GM12801 (cell line): ENCODE data around the gene MED13L.

Experiments used
- CTCF ChIP-seq: IDR thresholded peaks from one replicate; pipeline ENCODE4 v1.5.1; 2011; ENCODE audit warnings: control low read depth; ENCODE audit not compliant: insufficient read length; ENCODE audit errors: extremely low read depth

The MED13L gene

GRCh38 chr12:116210762-116211161 is 66.7 kb downstream of the MED13L start:
- no peak for TF ChIP-seq CTCF

GRCh38 chr12:116210131-116210530 is 67.4 kb downstream of the MED13L start:
- TF ChIP-seq CTCF: no peak

GRCh38 chr12:116209503-116209902 is 68.0 kb downstream of the MED13L start:
- TF ChIP-seq CTCF: no peak

- no peak for TF ChIP-seq CTCF
These were observed 70.2 kb downstream of the MED13L start for GRCh38 chr12:116207274-116207673.

GRCh38 chr12:116206828-116207227 is 70.7 kb downstream of the MED13L start:
- no peak for TF ChIP-seq CTCF

GRCh38 chr12:116204785-116205184 is 72.7 kb downstream of the MED13L start:
- TF ChIP-seq CTCF: no peak

- TF ChIP-seq CTCF: no peak
These were observed 73.3 kb downstream of the MED13L start for GRCh38 chr12:116204169-116204568.

- no peak for TF ChIP-seq CTCF
These were observed 74.6 kb downstream of the MED13L start for GRCh38 chr12:116202940-116203339.
